ENCODE results near the gene POLR3E. TPM values are rescaled to one million over a fixed set of nuclear protein-coding genes. Genes with fewer than 3 reads are reported as not detected.

Gene POLR3E
- total and polyA plus RNA-seq, 2 experiments from 2014 or later: 24.9 to 65.3 TPM

- Histone ChIP-seq H3K27ac (no peak overlapping the region), H3K4me1 (ENCODE audit: low read depth) (no peaks in the 10 kb centered on the region)
Observed at GRCh38 chr16:22356930-22357634, 59.9 kb downstream of the POLR3E start.

GRCh38 chr16:22357635-22357971 is 60.4 kb downstream of the POLR3E start:
- Histone ChIP-seq H3K4me3 (no peak overlapping the region), H3K36me3 (no peaks in the 10 kb centered on the region), H3K27ac (no peak overlapping the region), H3K27me3 (no peaks in the 10 kb centered on the region), H3K4me1 (ENCODE audit: low read depth) (no peaks in the 10 kb centered on the region), H3K9me3 (ENCODE audit: low read depth) (no peaks in the 10 kb centered on the region)
- no peak for TF ChIP-seq CTCF (IDR thresholded peaks at IDR 0.05; ENCODE audit: low read depth, low read length)
- no peak for DNase-seq (ENCODE audit: low read depth in 1 of 2, low spot score in 1 of 2)

More at GRCh38 chr16:22356930-22357634, 59.9 kb downstream of the POLR3E start:
- no peak overlapping the region for H3K4me3 ChIP-seq
- H3K36me3 ChIP-seq: no peaks in the 10 kb centered on the region
- no peak for DNase-seq (ENCODE audit: low read depth in 1 of 2, low spot score in 1 of 2)
- no peak for TF ChIP-seq CTCF (IDR thresholded peaks at IDR 0.05; ENCODE audit: low read depth, low read length)
- no peaks in the 10 kb centered on the region for H3K9me3 ChIP-seq (ENCODE audit: low read depth)
- no peaks in the 10 kb centered on the region for H3K27me3 ChIP-seq

- DNase-seq (ENCODE audit: low read depth in 1 of 2, low spot score in 1 of 2): no peak
- no peaks in the 10 kb centered on the region for H3K36me3 ChIP-seq
- H3K4me1 ChIP-seq (ENCODE audit: low read depth): no peaks in the 10 kb centered on the region
- H3K9me3 ChIP-seq (ENCODE audit: low read depth): no peaks in the 10 kb centered on the region
- no peak overlapping the region for H3K27ac ChIP-seq
- TF ChIP-seq CTCF (IDR thresholded peaks at IDR 0.05; ENCODE audit: low read depth, low read length): no peak
- H3K27me3 ChIP-seq: no peaks in the 10 kb centered on the region
- H3K4me3 ChIP-seq: no peak overlapping the region
Observed at GRCh38 chr16:22358000-22358399, 60.8 kb downstream of the POLR3E start.

GRCh38 chr16:22359679-22360078 is 62.5 kb downstream of the POLR3E start:
- Histone ChIP-seq H3K4me1 (ENCODE audit: low read depth) (no peaks in the 10 kb centered on the region), H3K4me3 (no peak overlapping the region), H3K27me3 (no peaks in the 10 kb centered on the region), H3K36me3 (no peaks in the 10 kb centered on the region), H3K9me3 (ENCODE audit: low read depth) (no peaks in the 10 kb centered on the region), H3K27ac (no peak overlapping the region)
- TF ChIP-seq CTCF (IDR thresholded peaks at IDR 0.05; ENCODE audit: low read depth, low read length): no peak
- DNase-seq (ENCODE audit: low read depth in 1 of 2, low spot score in 1 of 2): no peak

GRCh38 chr16:22360963-22361659 is 63.9 kb downstream of the POLR3E start:
- no peak for TF ChIP-seq CTCF (IDR thresholded peaks at IDR 0.05; ENCODE audit: low read depth, low read length)
- DNase-seq (ENCODE audit: low read depth in 1 of 2, low spot score in 1 of 2): no peak
- H3K27ac ChIP-seq: no peak overlapping the region
- no peaks in the 10 kb centered on the region for H3K4me1 ChIP-seq (ENCODE audit: low read depth)
- no peak overlapping the region for H3K4me3 ChIP-seq
- no peaks in the 10 kb centered on the region for H3K27me3 ChIP-seq
- no peaks in the 10 kb centered on the region for H3K9me3 ChIP-seq (ENCODE audit: low read depth)
- no peaks in the 10 kb centered on the region for H3K36me3 ChIP-seq

All from cardiac muscle cell (in vitro differentiated cells and primary cell).